CD4-positive, alpha-beta T cell (primary cell): Measurements from ENCODE around the gene RPS23. TPM values are rescaled to one million over a fixed set of nuclear protein-coding genes. Genes with fewer than 3 reads are reported as not detected.
A peak's percentile ranks its signal among the peaks of the same experiment; 100 is the strongest.

Source experiments
- ATAC-seq: fragments of 200-7000 bp; cut with Tn5 transposase; one replicate; pipeline ENCODE4 v1.10.0; 2022; ENCODE audit warnings: mild to moderate bottlenecking; ENCODE audit not compliant: poor library complexity
- CTCF ChIA-PET: fragments of 350-600 bp; sonication (Branson Sonifier 250); formaldehyde crosslinking; loops from one replicate; lab custom pipeline; 2021; ENCODE audit warnings: antibody characterized with exemption, inconsistent platforms; lab: Charles Lee
- POLR2A ChIA-PET: fragments of 350-600 bp; sonication (Branson Sonifier 250); formaldehyde crosslinking; loops from one replicate; lab custom pipeline; 2021; ENCODE audit warnings: antibody characterized with exemption, inconsistent platforms; lab: Charles Lee
- DNase-seq, 14 experiments: peaks; one replicate each; pipeline ENCODE4 v3.0.0-alpha.2; 2013 to 2020; ENCODE audit warnings: mixed read lengths in 2 of 14
- H3K27ac ChIP-seq, 2 donors: one replicate each; pipeline versions ENCODE4 v1.5.1 to v1.7.0; 2013; ENCODE audit warnings: low read length in 2 of 2, low read depth in 1 of 2, mild to moderate bottlenecking in 1 of 2
- H3K27me3 ChIP-seq, 2 experiments: 1 replicate in 1 of 2; 2 replicates in 1 of 2; pipeline versions ENCODE4 v1.6.1 to v1.7.0; 2013; ENCODE audit warnings: low read length in 2 of 2, control low read depth in 1 of 2, mild to moderate bottlenecking in 1 of 2, moderate library complexity in 1 of 2; ENCODE audit not compliant: insufficient read depth in 2 of 2, control insufficient read depth in 1 of 2
- H3K36me3 ChIP-seq: one replicate; pipeline ENCODE4 v1.6.1; 2013; ENCODE audit warnings: low read length, control low read depth; ENCODE audit not compliant: insufficient read depth
- H3K4me1 ChIP-seq: one replicate; pipeline ENCODE4 v1.6.1; 2013; ENCODE audit warnings: low read length, control low read depth; ENCODE audit not compliant: insufficient read depth
- H3K4me3 ChIP-seq: one replicate; pipeline ENCODE4 v1.5.1; 2013; ENCODE audit warnings: mild to moderate bottlenecking, low read length, moderate library complexity
- H3K9me3 ChIP-seq, 2 experiments: 1 replicate in 1 of 2; 2 replicates in 1 of 2; pipeline versions ENCODE4 v1.6.1 to v1.7.0; 2013; ENCODE audit warnings: low read length in 2 of 2, mild to moderate bottlenecking in 2 of 2, control low read depth in 1 of 2, moderate library complexity in 1 of 2; ENCODE audit not compliant: control insufficient read depth in 1 of 2, insufficient read depth in 1 of 2
- H3K27ac Mint-ChIP-seq: one replicate; pipeline ENCODE4 v1.8.0; 2020; ENCODE audit warnings: mixed read lengths
- H3K27me3 Mint-ChIP-seq: one replicate; pipeline ENCODE4 v1.8.0; 2021; ENCODE audit warnings: mixed read lengths
- H3K36me3 Mint-ChIP-seq: one replicate; pipeline ENCODE4 v1.8.0; 2021; ENCODE audit warnings: low read depth, mixed read lengths
- H3K4me1 Mint-ChIP-seq: one replicate; pipeline ENCODE4 v1.8.0; 2021; ENCODE audit warnings: low read depth, mixed read lengths
- H3K4me3 Mint-ChIP-seq: one replicate; pipeline ENCODE4 v1.8.0; 2020; ENCODE audit warnings: mild to moderate bottlenecking, mixed read lengths
- H3K9me3 Mint-ChIP-seq: one replicate; pipeline ENCODE4 v1.8.0; 2020; ENCODE audit warnings: mixed read lengths
- intact Hi-C, 2 experiments: fragments of 100-400 bp; cut with DNase I in 1 of 2; cut with micrococcal nuclease in 1 of 2; formaldehyde crosslinking; loops; one replicate each; pipeline versions ENCODE4 v1.15.1 to v1.9.0; 2023 to 2025; cut with DNase I, micrococcal nuclease
- total RNA-seq, 174 experiments: library from RNA in 2 of 174; stranded (reverse) in 2 of 174; gene quantifications; one replicate each; pipeline ENCODE4 v1.2.3 and lab custom pipeline; 2021 to 2026
- TF ChIP-seq, protein P1 (sequence below): fragments of 200-600 bp; IDR thresholded peaks from one replicate; pipeline ENCODE4 v1.8.0; 2022; ENCODE audit warnings: antibody characterized with exemption, mild to moderate bottlenecking

RPS23 gene
- total RNA-seq, 2 experiments from 2014 or later, result 4,190 to 4,212 TPM

DNA sequence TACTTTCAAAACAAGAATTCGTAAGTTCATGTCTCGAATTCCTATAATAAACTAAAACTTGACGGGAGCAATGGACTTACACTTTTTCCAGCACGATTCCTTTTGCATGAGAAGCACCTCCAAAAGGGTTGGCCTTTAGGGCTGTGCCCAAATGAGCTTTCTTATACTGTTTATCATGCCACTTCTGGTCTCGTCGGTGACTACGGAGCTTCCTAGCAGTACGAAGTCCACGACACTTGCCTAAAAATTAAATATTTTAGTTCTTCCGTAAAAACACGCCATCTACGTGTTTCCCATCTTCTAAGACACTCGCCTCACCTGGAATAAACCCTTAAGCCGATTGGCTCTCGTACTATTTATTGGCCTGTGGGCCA lies 554 bp downstream of the RPS23 start:
- ChIA-PET POLR2A (interaction anchor here (0.6 to 3.1 kb wide), 8 partner anchors 19 to 976 kb away, joined by 3 to 12 read pairs (median 6); partner anchors contain the start of genes SSBP2, TMEM167A, XRCC4 and ZCCHC9), CTCF (no interaction called here)
- H3K27ac Mint-ChIP-seq, result peak overlapping the region; percentile 94
- no peaks in the 10 kb centered on the region for H3K27me3 ChIP-seq
- peaks cover 37% of the 10 kb centered on the region for H3K36me3 ChIP-seq
- peak overlapping the region; percentile 78 for H3K4me3 ChIP-seq
- TF ChIP-seq, protein P1, sequence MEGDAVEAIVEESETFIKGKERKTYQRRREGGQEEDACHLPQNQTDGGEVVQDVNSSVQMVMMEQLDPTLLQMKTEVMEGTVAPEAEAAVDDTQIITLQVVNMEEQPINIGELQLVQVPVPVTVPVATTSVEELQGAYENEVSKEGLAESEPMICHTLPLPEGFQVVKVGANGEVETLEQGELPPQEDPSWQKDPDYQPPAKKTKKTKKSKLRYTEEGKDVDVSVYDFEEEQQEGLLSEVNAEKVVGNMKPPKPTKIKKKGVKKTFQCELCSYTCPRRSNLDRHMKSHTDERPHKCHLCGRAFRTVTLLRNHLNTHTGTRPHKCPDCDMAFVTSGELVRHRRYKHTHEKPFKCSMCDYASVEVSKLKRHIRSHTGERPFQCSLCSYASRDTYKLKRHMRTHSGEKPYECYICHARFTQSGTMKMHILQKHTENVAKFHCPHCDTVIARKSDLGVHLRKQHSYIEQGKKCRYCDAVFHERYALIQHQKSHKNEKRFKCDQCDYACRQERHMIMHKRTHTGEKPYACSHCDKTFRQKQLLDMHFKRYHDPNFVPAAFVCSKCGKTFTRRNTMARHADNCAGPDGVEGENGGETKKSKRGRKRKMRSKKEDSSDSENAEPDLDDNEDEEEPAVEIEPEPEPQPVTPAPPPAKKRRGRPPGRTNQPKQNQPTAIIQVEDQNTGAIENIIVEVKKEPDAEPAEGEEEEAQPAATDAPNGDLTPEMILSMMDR, result no peak
- H3K27ac ChIP-seq, result peak overlapping the region; percentile 62 to 63
- H3K27me3 Mint-ChIP-seq, result no peaks in the 10 kb centered on the region
- peaks cover 55% of the 10 kb centered on the region for H3K36me3 Mint-ChIP-seq
- intact Hi-C loops, result loop anchor here in 1 of 2 experiments (2.0 to 10.0 kb wide), 7 partner anchors 77 to 1620 kb away; partner anchors contain the start of genes ATG10, SSBP2, TMEM167A and XRCC4
- H3K9me3 ChIP-seq, result no peaks in the 10 kb centered on the region
- peak; percentile 5 for ATAC-seq
- H3K4me1 Mint-ChIP-seq, result peaks cover 30% of the 10 kb centered on the region
- H3K4me1 ChIP-seq, result peaks cover 18% of the 10 kb centered on the region
- no peaks in the 10 kb centered on the region for H3K9me3 Mint-ChIP-seq
- DNase-seq, result no peak
- peak overlapping the region; percentile 94 for H3K4me3 Mint-ChIP-seq

DNA sequence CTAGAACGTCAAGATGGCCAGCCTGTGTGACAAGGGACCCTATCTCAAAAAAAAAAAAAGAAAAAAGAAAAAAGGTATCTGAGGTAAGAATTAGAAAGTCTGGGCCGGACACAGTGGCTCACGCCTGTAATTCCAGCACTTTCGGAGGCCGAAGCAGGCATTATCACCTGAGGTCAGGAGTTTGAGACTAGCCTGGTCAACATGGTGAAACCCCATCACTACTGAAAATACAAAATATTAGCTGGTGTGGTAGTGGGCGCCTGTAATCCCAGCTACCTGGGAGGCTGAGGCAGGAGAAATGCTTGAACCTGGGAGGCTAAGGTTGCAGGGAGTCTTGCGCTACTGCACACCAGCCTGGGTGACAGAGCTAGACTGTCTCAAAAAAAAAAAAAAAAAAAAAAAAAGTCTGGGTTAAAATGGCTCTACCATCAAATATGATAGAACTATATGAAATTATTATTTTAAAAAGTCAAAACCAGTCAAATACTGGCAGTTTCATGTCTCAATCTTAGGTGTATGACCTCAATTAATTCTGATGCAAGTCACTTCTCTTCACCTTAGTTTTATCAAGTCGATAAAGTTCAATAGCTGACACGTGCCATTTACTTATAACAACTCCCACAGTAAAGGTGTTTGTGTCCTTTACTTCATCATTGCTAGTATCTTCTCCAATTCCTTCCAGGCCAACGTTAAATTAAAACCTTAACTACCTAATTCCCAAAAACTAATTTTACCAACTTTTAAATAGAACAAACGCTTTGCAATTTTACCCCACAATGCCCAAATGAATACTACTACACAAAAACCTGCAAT lies 1.1 kb downstream of the RPS23 start:
- ChIA-PET POLR2A (interaction anchor here (0.6 to 3.1 kb wide), 8 partner anchors 19 to 975 kb away, joined by 3 to 12 read pairs (median 6); partner anchors contain the start of genes SSBP2, TMEM167A, XRCC4 and ZCCHC9), CTCF (interaction anchor here (0.6 kb wide), 2 partner anchors 14 to 408 kb away, joined by 3 read pairs; no protein-coding TSS in a partner anchor)
- peaks cover 37% of the 10 kb centered on the region for H3K36me3 ChIP-seq
- Mint-ChIP-seq H3K9me3 (no peaks in the 10 kb centered on the region), H3K4me3 (peak overlapping the region; percentile 94), H3K27me3 (no peaks in the 10 kb centered on the region), H3K27ac (peak overlapping the region; percentile 94), H3K36me3 (peaks cover 59% of the 10 kb centered on the region), H3K4me1 (peaks cover 33% of the 10 kb centered on the region)
- H3K4me1 ChIP-seq, result peaks cover 18% of the 10 kb centered on the region
- peak overlapping the region; percentile 78 for H3K4me3 ChIP-seq
- ATAC-seq (no peak), DNase-seq (no peak)
- TF ChIP-seq, protein P1, result no peak
- H3K9me3 ChIP-seq, result no peaks in the 10 kb centered on the region
- no peak overlapping the region for H3K27ac ChIP-seq
- no peaks in the 10 kb centered on the region for H3K27me3 ChIP-seq
- intact Hi-C loops, result loop anchor here in 1 of 2 experiments (2.0 to 10.0 kb wide), 7 partner anchors 78 to 1620 kb away; partner anchors contain the start of genes ATG10, SSBP2, TMEM167A and XRCC4

DNA sequence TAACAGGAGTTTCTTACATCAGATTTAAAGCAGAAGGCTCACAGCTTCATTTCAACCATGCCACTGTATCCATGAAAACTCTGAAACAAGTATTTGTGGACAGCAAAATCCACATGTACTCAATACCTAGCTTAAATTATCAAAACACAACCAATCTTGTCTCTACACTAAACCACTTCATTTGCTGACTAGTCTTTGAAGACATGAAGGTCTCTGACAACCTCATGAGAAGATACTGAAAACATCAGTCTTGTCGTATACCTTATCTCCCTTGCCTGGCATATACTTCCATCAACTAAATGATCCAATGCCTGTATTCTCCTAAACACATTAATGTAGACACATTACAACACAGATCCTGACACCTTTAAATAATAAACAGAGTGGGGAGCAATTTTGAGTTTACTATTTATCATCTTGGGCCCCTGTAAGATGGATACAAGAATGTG lies 2.9 kb downstream of the RPS23 start:
- Histone ChIP-seq H3K9me3 (no peaks in the 10 kb centered on the region), H3K4me3 (no peak overlapping the region), H3K36me3 (peaks cover 37% of the 10 kb centered on the region), H3K4me1 (peaks cover 18% of the 10 kb centered on the region), H3K27ac (no peak overlapping the region), H3K27me3 (no peaks in the 10 kb centered on the region)
- TF ChIP-seq, protein P1, result no peak
- CTCF ChIA-PET, result no interaction called here
- POLR2A ChIA-PET, result interaction anchor here (1.0 kb wide), 1 partner anchor 12 kb away, joined by 3 read pairs; no protein-coding TSS in a partner anchor
- peak overlapping the region; percentile 60 for H3K27ac Mint-ChIP-seq
- DNase-seq (no peak), ATAC-seq (no peak)
- intact Hi-C loops, result loop anchor here in 1 of 2 experiments (5.0 to 10.0 kb wide), 6 partner anchors 303 to 1618 kb away; partner anchors contain the start of genes ATG10, SSBP2, TMEM167A and XRCC4
- peak overlapping the region; percentile 65 for H3K4me3 Mint-ChIP-seq
- no peaks in the 10 kb centered on the region for H3K9me3 Mint-ChIP-seq
- H3K36me3 Mint-ChIP-seq, result peaks cover 66% of the 10 kb centered on the region
- H3K4me1 Mint-ChIP-seq, result peaks cover 33% of the 10 kb centered on the region
- H3K27me3 Mint-ChIP-seq, result no peaks in the 10 kb centered on the region
